IMR-90 (cell line): ENCODE results near the gene SERINC3.

Source experiments
- RFX5 ChIP-seq: IDR thresholded peaks from 2 replicates; pipeline ENCODE4 v1.8.0; 2012; ENCODE audit warnings: low read depth, mild to moderate bottlenecking, low read length, moderate library complexity
- TF ChIP-seq, protein P1 (sequence below): conservative IDR thresholded peaks from 2 replicates; pipeline ENCODE4 v1.5.1; 2012; ENCODE audit warnings: mild to moderate bottlenecking, low read depth, low read length, improper control_type of control experiment

- TF ChIP-seq RFX5, result no peak
- TF ChIP-seq, protein P1, sequence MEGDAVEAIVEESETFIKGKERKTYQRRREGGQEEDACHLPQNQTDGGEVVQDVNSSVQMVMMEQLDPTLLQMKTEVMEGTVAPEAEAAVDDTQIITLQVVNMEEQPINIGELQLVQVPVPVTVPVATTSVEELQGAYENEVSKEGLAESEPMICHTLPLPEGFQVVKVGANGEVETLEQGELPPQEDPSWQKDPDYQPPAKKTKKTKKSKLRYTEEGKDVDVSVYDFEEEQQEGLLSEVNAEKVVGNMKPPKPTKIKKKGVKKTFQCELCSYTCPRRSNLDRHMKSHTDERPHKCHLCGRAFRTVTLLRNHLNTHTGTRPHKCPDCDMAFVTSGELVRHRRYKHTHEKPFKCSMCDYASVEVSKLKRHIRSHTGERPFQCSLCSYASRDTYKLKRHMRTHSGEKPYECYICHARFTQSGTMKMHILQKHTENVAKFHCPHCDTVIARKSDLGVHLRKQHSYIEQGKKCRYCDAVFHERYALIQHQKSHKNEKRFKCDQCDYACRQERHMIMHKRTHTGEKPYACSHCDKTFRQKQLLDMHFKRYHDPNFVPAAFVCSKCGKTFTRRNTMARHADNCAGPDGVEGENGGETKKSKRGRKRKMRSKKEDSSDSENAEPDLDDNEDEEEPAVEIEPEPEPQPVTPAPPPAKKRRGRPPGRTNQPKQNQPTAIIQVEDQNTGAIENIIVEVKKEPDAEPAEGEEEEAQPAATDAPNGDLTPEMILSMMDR, result no peak
These were observed 36.6 kb downstream of the SERINC3 start for GRCh38 chr20:44485078-44485829.
